HG03575 (cell line): ENCODE measurements around the gene MOCS1.
"Not testable (repeated sequence)": the region's sequence is repeated elsewhere in the genome, so short reads cannot be mapped to it uniquely, and the experiment has no call there.

Experiments
- ATAC-seq: cut with Tn5 transposase; IDR thresholded peaks from one replicate; pipeline ENCODE4 v1.9.1; 2021; ENCODE audit not compliant: unreplicated experiment, insufficient number of reproducible peaks, low FRiP score; ENCODE audit errors: extremely low read depth

The MOCS1 gene

DNA sequence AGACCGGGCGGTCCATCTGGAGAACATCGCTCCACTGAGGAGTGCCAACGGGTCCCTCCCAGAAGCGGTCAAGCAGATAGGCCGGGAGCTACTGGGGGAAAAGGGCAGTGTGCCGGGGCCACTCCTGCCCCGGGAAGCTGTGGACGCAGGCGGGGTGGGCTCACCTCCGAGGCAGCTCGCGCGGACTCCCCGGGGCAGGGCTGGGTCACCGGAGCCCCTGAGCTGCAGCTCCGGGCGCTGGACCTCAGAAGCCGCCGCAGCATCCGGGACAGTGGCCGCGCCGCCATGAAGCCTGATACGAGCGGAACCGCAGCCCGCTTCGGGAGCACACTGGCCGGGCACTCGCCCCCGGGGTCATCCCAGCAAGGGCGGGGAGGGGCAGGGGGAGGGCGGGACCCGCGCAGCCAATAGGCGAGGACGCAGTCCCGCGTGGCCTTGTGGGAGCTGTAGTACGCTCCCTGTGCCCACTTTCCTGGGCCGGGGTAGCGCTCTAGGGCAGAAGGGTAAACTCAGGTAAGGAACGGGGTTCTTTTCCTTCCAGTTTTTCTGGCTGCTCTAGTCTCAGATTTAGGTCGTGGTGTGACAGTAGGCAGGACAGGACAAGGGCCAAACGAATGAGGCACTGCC lies at the start of gene MOCS1:
Gene MOCS1, minus strand, starts transcription at position 332 of the 627 bp plus-strand sequence. Its CDS starts 45 bp downstream, at position 287.
- ATAC-seq = no peak

DNA sequence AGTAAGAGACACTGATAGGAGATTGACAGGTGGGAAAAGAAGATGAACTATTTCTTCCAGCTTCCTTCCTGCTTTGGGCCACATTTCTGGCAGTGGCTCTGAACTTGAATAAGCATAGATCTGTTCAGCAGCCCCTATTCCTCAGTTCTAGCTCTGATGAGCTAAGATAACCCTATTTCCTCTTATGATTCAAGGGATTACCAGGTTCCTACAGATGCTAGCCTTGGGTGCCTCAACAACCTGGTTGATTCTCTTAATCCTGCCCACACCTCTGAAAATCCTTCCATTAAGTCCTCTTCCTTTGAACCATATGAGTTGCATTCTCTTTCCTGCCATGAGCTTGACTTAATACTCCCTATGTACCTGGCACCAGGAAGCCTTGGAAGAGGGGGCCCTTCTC lies 49.8 kb upstream of the MOCS1 start:
- ATAC-seq = no peak

DNA sequence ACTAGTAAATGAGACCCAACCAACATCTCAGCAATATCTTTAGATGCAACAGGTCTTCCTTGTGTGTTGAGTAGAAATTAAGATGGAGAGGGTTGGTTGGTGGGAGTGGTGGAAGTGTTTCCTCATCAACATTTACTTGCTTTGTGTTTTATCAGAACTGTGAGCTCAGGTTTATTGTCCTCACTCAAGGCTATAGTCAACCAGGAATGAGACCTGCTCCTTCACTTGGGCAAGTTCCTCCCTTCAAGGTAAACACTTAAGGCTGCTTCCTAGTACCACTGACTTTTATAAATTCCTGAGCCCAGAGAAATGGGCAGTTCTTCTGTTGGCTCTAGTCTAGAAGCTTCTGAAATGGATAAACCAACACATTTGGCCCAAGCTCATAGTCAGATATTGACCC lies 48.9 kb upstream of the MOCS1 start:
- ATAC-seq = no peak

DNA sequence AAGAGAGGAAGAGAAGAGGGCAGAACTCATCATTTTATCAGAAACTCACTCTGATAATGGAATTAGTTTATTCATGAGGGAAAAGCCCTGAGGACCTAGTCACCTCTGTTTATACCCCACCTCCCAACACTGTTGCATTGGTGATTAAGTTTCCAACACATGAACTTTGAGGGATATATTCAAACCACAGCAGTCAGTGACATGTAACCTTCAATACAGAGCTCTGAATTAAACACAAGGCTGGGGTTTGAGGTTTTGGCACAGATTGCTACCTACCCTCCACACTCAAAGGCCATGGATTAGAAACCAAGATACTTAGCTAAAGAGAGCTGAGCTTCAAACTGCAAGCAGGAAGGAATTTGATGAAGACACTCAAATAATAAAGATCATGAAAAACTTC lies 48.5 kb upstream of the MOCS1 start:
- ATAC-seq = no peak

DNA sequence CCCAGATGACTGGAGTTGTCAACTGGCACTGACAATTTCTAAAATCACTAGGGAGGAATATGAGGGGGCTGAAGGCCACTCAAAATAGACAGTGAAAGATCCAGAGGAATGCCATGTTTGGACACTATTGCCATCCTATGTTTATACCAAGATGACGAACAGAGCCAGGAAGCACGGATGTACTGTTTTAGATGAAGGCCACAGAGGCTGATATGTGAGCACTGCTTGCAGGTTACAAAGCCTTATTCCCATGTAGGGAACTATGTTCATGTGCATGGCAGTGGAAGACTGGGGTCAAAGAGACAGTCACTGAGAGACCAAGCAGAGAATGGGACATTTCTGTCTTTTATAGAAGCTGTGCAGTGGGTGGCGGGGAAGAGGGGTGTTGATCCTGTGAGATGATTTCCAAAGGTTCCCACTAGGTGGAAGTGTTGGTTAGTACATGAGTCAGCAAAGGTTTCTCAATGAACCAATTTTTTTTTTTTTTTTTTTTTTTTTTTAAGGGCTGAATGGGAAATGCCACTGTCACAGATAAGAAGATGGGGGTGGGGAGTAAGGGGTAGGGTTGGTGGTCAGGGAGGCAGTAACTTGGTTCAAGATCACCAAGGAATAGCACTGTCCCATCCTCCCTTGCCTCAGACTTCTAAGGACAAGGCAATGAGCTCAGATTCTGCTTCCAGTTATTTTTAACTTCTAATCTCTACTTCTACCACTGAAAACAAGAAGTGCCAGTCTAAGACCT lies 46.7 kb upstream of the MOCS1 start:
- ATAC-seq = no peak

DNA sequence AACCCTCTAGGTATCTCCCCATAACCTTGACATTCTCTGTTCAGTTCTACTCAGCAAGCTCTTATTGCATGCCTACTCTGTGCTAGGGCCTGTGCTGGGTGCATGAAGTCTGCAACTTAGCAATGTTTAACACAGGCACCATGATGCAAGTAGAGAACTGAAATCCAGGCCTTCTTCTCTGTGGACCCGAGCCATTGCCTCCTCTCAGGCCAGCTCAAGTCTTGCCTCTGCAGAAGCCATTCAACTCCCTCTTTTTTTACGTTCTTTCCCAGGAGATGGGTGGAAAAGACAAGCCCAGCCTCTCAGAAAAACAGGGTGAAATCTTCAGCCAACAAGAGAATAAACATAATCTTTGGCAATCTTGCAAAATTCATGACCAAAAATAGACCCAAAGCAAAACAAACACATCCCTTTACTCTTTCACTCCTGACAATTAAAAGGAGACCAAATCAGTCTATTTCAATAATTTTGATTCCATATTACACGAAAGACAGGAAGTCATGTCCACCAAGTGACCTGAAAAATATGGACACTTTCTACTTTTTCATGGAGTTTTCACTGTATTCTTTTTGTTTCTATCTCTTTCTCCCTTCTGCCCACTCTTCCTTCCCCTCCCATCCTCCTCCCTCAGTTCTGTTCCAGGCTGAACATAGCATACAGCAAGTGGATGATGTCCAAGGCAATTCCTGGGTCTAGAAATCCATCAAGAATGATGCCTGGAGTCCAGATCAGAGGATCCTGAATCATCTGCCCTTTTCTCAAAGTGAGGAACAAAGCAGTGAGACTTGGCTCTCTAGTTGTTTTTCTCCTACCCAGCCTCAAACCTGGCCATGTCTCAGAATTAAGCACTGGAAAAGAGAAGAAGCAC lies 45.4 kb upstream of the MOCS1 start:
- no peak for ATAC-seq

DNA sequence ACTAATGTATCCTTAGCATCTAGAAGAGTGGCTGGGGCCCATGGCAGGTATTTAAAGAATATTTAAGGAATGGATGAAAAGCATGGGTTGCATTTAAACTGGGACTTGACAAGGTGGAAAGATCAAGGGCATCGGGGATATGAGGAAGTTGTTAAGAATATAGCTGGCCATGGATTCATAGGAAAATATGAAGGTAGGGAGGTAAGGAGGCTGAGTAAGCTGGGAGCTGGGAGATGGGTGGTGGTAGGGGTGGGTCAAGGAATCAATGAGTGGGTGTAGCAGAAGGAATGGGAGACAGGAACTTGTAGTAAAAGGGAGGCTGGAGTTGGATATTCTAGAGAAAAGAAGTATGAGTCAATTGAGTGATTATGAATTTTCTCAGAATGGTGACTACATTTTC lies 44.0 kb upstream of the MOCS1 start:
- no peak for ATAC-seq

DNA sequence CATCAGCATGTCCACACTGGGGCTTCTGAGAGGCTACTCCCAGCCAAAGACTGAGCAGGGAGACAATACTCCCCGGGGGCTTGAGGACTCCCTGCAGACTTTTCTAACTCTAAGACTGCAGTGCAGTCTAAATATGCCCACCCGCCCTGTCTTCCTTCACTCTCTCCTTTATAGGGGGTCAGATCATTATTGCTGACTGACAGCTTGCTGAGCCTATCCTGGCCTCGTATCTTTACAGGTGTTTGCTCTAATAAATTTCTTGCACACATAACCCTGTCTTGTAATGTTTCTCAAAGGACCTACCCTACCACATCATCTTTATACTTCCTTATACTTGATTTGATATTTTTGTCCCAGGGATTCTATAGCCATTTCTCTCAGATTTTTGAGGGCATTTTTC lies 39.4 kb upstream of the MOCS1 start:
- ATAC-seq = no peak

DNA sequence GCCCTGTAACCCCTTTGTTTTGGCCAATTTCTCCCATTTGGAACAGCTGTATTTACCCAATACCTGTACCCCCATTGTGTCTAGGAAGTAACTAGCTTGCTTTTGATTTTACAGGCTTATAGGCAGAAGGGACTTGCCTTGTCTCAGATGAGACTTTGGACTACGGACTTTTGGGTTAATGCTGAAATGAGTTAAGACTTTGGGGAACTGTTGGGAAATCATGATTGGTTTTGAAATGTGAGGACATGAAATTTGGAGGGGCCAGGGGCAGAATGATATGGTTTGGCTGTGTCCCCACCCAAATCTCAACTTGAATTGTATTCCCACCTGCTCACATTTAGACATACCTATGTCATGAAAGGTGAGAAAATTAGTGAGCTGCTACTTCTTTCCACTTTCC lies 38.5 kb upstream of the MOCS1 start:
- not testable (repeated sequence) for ATAC-seq

DNA sequence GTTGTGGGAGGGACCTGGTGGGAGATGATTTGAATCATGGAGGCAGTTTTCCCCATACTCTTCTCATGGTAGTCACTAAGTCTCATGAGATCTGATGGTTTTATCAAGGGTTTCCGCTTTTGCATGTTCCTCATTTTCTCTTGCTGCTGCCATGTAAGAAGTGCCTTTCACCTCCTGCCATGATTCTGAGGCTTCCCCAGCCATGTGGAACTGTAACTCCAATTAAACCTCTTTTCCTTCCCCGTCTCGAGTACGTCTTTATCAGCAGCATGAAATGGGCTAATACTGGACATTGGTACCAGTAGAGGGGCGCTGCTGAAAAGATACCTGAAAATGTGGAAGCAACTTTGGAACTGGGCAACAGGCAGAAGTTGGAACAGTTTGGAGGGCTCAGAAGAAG lies 36.9 kb upstream of the MOCS1 start:
- ATAC-seq = not testable (repeated sequence)

DNA sequence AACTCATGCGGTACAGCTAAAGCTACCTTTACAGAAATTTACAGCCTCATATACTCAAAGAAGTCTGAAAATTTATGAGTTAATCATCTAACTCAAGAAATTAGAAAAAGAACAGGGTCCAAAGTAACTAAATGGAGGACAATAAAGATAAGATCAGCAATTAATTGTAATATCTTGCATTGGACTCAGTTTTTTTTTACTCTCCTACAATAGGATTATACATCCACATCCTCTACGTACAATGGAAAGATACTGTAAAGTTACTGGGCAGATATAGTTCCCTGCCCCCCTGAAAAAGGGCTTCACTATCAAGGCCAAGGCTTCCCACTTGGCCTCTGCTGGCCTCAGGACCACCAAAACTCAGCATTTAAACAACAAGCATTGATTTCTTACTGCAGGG lies 31.5 kb upstream of the MOCS1 start:
- ATAC-seq = no peak

DNA sequence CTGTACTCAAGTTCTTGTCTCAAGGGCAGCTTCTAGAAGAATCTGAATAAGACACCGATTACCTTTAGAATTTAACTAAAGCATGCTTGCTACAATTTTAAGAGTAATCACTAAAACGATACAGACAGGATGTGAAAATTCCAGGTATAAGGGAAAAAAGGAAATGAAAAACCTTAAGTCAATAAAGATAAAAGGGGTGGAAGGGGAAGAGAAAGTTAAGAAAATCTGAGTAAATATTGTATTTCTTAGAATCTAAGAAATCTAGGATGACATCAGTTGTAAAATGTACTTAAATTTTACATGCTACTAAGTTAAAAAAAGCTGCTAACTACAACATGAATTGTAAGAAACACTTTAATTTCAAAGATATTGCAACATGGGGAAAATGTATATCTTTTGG lies 30.3 kb upstream of the MOCS1 start:
- ATAC-seq = no peak

DNA sequence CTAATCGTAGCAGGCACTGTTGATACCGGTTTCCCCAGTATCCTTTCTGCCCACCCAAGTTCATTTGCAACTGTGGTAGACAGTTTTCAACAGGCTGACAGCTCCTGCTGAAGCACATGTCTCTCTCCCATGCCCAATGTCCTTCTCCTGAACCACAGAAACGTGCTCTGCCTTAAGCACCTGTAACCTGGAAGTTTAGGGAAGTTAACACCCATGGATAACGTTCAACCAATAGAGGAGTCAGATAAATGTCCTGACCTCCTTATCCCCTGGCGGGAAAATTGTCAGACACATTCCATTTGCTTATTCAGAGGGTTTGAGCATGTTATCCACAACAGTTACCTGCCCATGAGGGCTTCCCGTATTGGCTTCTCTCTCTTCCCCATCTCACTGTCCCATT lies 29.8 kb upstream of the MOCS1 start:
- no peak for ATAC-seq

DNA sequence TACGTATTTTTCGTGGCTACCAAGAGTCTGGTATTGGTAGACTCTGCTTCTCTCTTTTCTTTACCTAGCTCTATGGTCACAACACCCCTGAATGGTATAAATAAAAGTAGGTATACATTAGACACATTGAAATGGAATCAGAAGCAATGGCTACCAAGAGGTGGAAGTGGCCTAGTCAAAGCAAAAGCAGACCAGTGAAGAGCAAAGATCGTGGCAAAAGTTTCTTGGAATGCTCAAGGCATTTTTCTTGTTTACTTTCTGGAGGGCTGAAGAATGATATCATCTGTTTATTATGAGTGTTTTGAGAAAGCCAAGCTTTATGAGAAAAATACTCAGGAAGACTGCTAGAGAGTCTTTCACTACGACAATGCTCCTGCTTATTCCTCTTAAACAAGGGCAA lies 28.6 kb upstream of the MOCS1 start:
- no peak for ATAC-seq

DNA sequence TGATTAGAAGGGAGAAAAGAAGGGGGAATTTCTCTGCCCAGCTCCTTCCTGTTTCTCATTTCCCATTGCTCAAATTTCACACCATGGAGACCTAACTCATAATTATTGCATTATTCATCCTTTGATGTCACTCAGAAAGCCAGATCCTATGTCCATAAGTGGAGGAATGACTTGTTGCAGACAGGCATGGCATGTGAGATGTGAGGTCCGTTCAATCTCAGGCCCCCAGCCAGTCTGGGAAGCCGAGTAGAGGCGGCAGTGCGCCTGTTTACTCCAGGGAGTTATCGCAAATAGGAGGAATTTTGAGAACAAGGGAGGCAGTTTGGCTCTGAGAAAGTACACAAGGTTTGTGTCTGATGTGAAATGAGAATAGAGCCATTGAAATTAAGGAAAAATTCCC lies 26.9 kb upstream of the MOCS1 start:
- no peak for ATAC-seq

DNA sequence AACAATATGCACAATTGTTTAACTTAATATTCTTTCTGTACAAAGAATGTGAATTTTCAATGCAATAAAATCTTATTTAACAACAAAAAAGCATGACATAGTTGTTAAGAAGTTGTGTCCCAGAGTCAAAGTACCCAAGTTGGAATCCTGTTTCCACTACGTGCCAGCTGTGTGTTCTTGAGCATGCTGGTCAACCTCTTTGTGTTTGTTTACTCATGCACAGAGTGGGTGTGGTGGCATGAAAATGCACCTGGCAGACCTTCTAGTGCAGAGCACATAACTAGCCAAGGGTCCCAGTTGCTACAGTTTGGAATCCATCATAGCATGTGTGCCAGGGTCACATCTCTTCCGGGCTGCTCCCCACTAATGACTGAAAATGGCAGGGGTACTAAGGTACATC lies 24.7 kb upstream of the MOCS1 start:
- no peak for ATAC-seq

DNA sequence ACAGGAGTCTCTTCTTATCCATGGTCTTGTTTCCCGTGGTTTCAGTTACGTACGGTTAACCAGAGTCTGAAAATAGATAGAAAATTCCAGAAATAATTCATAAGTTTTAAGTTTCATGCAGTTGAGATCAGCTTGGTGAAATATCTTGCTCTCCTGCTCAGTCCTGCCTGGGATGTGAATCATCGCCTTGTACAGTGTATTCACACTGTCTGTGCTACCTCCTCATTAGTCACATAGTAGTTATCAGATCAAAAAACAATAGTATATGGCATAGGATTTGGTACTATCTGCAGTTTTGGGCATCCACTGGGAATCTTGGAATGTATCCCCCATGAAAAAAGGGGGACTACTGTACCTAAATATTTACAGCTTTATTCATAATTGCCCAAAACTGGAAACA lies 22.7 kb upstream of the MOCS1 start:
- ATAC-seq = no peak

DNA sequence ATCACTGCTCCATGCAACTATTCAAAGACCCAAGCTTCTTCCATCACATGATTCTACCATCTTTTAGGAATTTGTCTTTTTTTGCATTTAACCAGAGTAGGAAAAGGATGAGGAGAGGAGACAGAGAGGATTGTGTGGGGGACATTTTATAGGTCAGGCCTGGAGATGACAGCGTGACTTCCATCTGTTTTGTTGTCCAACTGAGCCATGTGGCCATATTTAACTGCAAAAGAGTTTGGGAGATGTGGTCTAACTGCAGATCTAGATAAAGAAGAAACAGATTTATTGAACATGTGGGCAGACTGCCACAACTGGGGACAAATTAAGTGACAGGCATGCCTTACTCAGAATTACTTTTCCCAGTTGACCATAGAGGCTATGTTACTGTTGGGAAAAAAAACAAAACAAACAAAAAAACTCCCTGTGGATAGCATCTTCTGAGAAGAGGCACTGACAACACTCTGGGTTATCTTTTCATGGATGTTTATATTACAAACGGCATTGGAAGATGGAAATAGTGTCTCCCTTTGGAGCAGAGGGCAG lies 18.9 kb upstream of the MOCS1 start:
- ATAC-seq = no peak

DNA sequence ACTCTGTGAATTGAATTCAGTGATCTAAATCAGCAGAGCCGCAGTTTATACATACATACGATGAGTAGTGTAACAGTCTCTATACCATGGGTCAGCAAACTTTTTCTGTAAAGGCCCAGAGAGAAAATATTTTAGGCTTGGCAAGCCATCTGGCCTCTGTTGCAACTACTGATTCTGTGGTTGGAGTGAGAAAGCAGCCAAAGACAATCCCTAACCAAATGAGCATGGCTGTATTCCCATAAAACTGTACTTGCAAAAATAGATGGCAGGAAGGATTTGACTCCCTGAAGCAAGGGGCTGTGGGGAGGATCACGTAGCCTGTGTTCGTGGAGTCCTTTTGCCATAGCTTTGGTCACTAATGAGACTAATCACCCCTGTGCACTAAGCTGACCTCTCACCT lies 17.9 kb upstream of the MOCS1 start:
- no peak for ATAC-seq

DNA sequence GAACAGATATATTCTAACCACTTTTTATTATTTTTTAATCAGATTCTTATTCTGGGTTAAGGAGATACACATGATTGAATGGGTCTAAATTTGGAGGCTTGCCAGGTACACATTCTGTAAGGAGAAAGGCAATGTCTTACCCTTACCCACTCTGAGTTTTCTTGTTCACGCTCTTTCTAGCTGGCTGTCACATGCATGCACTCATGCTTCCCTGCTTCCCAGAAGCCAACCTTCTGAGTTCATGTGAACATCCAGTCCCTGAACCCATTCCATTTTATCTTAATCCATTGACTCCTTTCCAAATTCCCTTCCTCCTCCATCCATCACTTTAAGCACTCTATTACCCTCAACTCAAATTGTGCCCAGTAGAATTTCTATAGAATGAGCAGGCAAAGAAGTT lies 17.5 kb upstream of the MOCS1 start:
- ATAC-seq = no peak
